ENCODE results near the gene TEX12.

TEX12 gene

GRCh38 chr11:112213753-112214152 is 46.6 kb downstream of the TEX12 start:
- no peak for DNase-seq

- DNase-seq: no peak
Observed at GRCh38 chr11:112215621-112216020, 48.4 kb downstream of the TEX12 start.

GRCh38 chr11:112216561-112217105 is 49.5 kb downstream of the TEX12 start:
- peak; percentile 10 for DNase-seq

- peak; percentile 70 for DNase-seq
Observed at GRCh38 chr11:112219476-112220232, 52.5 kb downstream of the TEX12 start.

GRCh38 chr11:112221274-112221835 is 54.2 kb downstream of the TEX12 start:
- no peak for DNase-seq

All from fibroblast of skin of right biceps (primary cell).